Gastrocnemius medialis (tissue), 4 donors: ENCODE results near the gene OSTM1.

Experiments
- CTCF ChIP-seq, 5 experiments: fragments of 450-650 bp in 3 of 5; fragments of 200-600 bp in 2 of 5; sonication (generic) in 2 of 5; IDR thresholded peaks in 4 of 5; conservative IDR thresholded peaks in 1 of 5; 1 replicate in 4 of 5; 2 replicates in 1 of 5; pipeline ENCODE4 v1.5.1; 2016 to 2019; ENCODE audit warnings: antibody characterized with exemption in 5 of 5, mild to moderate bottlenecking in 3 of 5, moderate library complexity in 3 of 5
- POLR2A ChIP-seq, 2 donors: fragments of 450-650 bp; IDR thresholded peaks; one replicate each; pipeline ENCODE4 v1.6.1; 2017; ENCODE audit warnings: antibody characterized with exemption in 2 of 2, mild to moderate bottlenecking in 2 of 2, moderate library complexity in 2 of 2

DNA sequence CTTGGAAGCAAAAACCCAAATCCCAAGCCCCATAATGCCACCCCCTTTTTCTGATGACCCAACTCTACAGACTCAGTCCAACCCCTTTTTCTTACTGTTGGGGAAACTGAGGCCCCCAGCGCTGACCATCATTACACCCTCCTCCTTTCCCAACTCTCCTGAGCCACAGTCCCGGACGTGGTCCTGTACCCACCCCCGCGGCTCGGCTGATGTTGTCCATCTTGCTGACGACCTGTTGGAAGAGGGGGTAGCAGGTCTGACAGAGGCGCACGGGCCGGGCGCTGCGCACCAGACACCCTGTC is 533 bp downstream of the OSTM1 start:
- TF ChIP-seq CTCF (IDR thresholded peaks at IDR 0.05 in 4 of 5, conservative IDR thresholded peaks at IDR 0.05 in 1 of 5) (no peak), POLR2A (IDR thresholded peaks at IDR 0.05) (no peak)
